Sigmoid colon (tissue), 4 donors: ENCODE measurements around the gene SLC8A3.

Experiments used
- CTCF ChIP-seq, 4 experiments: fragments of 450-650 bp in 3 of 4; fragments of 200-600 bp in 1 of 4; IDR thresholded peaks; one replicate each; pipeline ENCODE4 v1.5.1; 2016 to 2019; ENCODE audit warnings: antibody characterized with exemption in 4 of 4, mild to moderate bottlenecking in 3 of 4, moderate library complexity in 2 of 4
- POLR2AphosphoS5 ChIP-seq, 4 donors: sonication (generic); formaldehyde crosslinking; IDR thresholded peaks; one replicate each; pipeline ENCODE4 v1.6.1; 2017; ENCODE audit warnings: antibody characterized with exemption in 4 of 4

DNA sequence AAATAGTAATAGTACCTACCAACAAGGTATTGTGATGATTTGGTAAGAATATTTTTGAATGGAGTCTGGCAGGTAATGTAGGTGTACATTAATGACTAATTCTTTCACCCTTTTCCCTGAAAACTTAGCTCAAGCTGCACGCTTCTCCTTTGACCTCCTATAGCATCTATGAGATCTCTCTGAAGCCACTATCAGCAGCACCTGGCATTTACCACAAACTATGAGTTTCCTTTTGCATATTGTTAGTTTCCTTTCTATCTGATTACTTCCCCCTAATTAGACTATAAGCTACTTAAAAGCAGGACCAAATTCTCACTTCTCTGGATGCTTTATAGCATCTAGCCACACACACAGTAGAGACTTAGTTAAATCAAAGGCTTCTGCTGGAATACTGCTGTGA is 48.1 kb downstream of the SLC8A3 start:
- no peak for TF ChIP-seq POLR2AphosphoS5 (IDR thresholded peaks at IDR 0.05)
- no peak for TF ChIP-seq CTCF (IDR thresholded peaks at IDR 0.05)
